Glutamatergic neuron (in vitro differentiated cells): ENCODE results near the gene PAK1. TPM values are rescaled to one million over a fixed set of nuclear protein-coding genes. Genes with fewer than 3 reads are reported as not detected.

Experiments used
- DNase-seq: peaks from one replicate; pipeline ENCODE4 v3.0.0; 2022
- H3K27ac Mint-ChIP-seq: one replicate; pipeline ENCODE4 v1.8.0; 2020; ENCODE audit warnings: mild to moderate bottlenecking, mixed read lengths, inconsistent platforms; ENCODE audit not compliant: unreplicated experiment
- H3K27me3 Mint-ChIP-seq: one replicate; pipeline ENCODE4 v1.8.0; 2020; ENCODE audit warnings: mild to moderate bottlenecking, moderate library complexity, mixed read lengths, inconsistent platforms; ENCODE audit not compliant: unreplicated experiment
- H3K36me3 Mint-ChIP-seq: one replicate; pipeline ENCODE4 v1.8.0; 2020; ENCODE audit warnings: mild to moderate bottlenecking, mixed read lengths, inconsistent platforms; ENCODE audit not compliant: unreplicated experiment
- H3K4me1 Mint-ChIP-seq: one replicate; pipeline ENCODE4 v1.8.0; 2020; ENCODE audit warnings: mild to moderate bottlenecking, low read depth, mixed read lengths, inconsistent platforms; ENCODE audit not compliant: unreplicated experiment
- H3K4me3 Mint-ChIP-seq: one replicate; pipeline ENCODE4 v1.8.0; 2020; ENCODE audit warnings: mild to moderate bottlenecking, mixed read lengths, inconsistent platforms; ENCODE audit not compliant: unreplicated experiment
- H3K9me3 Mint-ChIP-seq: one replicate; pipeline ENCODE4 v1.8.0; 2020; ENCODE audit warnings: mild to moderate bottlenecking, moderate library complexity, mixed read lengths, inconsistent platforms; ENCODE audit not compliant: unreplicated experiment
- total RNA-seq: library from RNA; stranded (reverse); fragmentation: NEBNext Ultra II Directional; extraction: Animal tissue kit (Norgen Biotek cat#: 25700); gene quantifications from one replicate; pipeline ENCODE4 v1.2.1, GENCODE V29; 2021; ENCODE audit not compliant: unreplicated experiment
- TF ChIP-seq, protein P1 (sequence below): fragments of 200-600 bp; sonication (generic); IDR thresholded peaks from one replicate; pipeline ENCODE4 v1.5.0; 2021; ENCODE audit not compliant: partially characterized antibody, unreplicated experiment

PAK1 gene
- total RNA-seq, 1 donor from 2014 or later, result 126 TPM

DNA sequence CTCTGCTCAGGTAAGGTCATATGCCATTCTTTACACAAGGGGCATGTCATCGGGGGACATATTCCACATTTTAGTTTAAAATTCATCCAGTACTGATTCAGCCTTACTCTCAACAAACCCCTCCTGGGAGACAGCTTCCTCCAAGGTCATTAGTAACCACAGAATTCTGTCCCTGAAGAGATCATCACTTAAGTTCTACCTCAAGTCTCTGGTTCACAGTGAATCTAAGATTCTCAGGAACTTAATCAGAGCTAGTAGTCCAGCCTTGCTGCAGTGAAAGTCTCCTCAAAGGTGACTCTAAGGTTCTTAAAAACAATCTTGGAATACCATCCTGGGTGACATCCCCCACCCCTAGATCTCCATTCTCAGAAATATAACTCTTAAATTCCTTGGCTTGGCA lies 153.5 kb downstream of the PAK1 start:
- Mint-ChIP-seq H3K4me3 (no peak overlapping the region), H3K36me3 (no peaks in the 10 kb centered on the region), H3K27me3 (no peaks in the 10 kb centered on the region), H3K27ac (no peak overlapping the region), H3K9me3 (no peaks in the 10 kb centered on the region), H3K4me1 (no peaks in the 10 kb centered on the region)
- no peak for DNase-seq
- TF ChIP-seq, protein P1, sequence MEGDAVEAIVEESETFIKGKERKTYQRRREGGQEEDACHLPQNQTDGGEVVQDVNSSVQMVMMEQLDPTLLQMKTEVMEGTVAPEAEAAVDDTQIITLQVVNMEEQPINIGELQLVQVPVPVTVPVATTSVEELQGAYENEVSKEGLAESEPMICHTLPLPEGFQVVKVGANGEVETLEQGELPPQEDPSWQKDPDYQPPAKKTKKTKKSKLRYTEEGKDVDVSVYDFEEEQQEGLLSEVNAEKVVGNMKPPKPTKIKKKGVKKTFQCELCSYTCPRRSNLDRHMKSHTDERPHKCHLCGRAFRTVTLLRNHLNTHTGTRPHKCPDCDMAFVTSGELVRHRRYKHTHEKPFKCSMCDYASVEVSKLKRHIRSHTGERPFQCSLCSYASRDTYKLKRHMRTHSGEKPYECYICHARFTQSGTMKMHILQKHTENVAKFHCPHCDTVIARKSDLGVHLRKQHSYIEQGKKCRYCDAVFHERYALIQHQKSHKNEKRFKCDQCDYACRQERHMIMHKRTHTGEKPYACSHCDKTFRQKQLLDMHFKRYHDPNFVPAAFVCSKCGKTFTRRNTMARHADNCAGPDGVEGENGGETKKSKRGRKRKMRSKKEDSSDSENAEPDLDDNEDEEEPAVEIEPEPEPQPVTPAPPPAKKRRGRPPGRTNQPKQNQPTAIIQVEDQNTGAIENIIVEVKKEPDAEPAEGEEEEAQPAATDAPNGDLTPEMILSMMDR, result no peak

DNA sequence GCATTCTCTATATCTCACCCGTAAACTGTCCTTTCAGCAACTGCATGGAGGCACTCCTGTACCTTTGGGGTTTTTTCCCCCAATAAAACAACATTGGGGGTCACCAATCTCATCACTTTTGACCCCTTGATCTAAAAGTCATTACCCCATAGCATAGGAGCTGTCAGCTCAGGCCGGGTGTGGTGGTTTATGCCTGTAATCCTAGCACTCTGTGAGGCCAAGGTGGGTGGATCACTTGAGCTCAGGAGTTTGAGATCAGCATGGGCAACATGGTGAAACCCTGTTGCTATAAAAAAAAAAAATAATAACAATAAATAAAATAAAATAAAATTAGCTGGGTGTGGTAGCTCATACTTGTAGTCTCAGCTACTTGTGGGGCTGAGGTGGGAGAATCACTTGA lies 155.3 kb downstream of the PAK1 start:
- Mint-ChIP-seq H3K27ac (no peak overlapping the region), H3K36me3 (no peaks in the 10 kb centered on the region), H3K4me1 (no peaks in the 10 kb centered on the region), H3K27me3 (no peaks in the 10 kb centered on the region), H3K4me3 (no peak overlapping the region), H3K9me3 (no peaks in the 10 kb centered on the region)
- TF ChIP-seq, protein P1, result no peak
- DNase-seq, result no peak

DNA sequence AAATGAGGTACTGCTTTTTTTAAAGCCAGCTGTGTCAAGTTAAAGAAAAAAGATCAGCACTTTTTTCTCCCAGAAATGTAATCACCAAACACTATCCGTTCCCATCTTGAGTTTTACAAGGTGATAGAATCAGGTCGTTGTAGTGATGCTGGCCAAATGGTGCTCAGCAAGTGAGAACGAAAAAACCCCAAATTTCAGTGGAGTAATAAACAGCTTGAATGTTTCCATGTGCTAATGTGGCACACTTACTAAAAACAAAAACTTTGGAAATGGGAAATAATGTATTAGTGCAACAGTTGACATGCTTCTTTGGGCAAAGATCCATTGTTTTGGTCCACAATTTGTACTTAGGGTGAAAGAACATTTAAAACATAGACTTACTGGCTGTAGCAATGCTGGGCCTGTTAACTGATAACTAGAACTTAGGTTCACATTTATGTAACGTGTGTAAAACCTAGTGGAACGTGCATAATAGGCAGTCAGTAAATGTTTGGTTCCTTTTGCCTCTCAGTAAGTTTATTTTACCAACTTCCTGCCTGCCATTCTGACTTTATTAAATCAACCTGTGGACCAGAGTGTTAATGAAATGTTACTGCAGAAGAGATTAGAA lies 157.1 kb downstream of the PAK1 start:
- TF ChIP-seq, protein P1, result no peak
- Mint-ChIP-seq H3K4me1 (no peaks in the 10 kb centered on the region), H3K36me3 (no peaks in the 10 kb centered on the region), H3K4me3 (no peak overlapping the region), H3K27ac (no peak overlapping the region), H3K27me3 (no peaks in the 10 kb centered on the region), H3K9me3 (no peaks in the 10 kb centered on the region)
- no peak for DNase-seq

DNA sequence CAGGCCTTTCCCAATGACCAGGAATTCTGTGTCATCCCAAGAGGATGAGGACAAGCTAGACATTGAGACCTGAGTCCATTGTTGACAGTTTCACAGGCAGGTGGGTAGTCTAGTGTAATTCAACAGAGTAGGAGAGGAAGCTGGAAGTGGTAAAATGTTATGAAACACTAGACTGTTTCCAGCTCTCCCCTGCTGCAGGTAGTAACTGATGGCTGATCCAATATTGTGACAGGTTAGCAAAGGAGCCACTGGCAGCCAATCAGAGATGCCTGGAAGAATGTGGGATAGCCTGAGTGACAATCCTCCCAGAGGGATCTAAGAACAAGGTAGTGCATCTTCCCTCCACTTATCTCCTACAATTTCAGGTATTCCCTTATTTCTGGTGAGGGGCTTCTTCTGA lies 161.8 kb downstream of the PAK1 start:
- Mint-ChIP-seq H3K27ac (no peak overlapping the region), H3K36me3 (no peaks in the 10 kb centered on the region), H3K9me3 (no peaks in the 10 kb centered on the region), H3K4me3 (no peak overlapping the region), H3K27me3 (no peaks in the 10 kb centered on the region), H3K4me1 (no peaks in the 10 kb centered on the region)
- TF ChIP-seq, protein P1, result no peak
- no peak for DNase-seq

DNA sequence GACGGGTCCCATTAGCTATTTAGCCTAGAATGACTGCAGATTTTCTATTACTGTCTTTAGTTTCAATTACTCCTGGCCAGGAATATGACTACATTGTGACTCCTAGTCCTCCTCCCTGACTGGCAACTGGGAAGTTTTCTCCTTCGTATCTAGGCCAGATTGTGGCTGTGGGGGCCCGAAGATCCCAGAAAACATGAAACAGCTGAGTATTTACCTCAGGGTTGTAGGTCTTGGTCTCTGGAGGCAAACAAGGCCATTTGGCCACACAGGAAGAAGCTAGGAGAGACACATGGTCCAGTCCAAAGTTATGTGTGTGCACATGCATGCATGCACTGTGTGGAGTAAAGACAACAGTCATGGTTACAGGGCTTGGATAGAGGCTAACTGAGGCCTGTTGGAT lies 162.2 kb downstream of the PAK1 start:
- Mint-ChIP-seq H3K4me1 (no peaks in the 10 kb centered on the region), H3K27ac (no peak overlapping the region), H3K36me3 (no peaks in the 10 kb centered on the region), H3K27me3 (no peaks in the 10 kb centered on the region), H3K9me3 (no peaks in the 10 kb centered on the region), H3K4me3 (no peak overlapping the region)
- DNase-seq, result no peak
- TF ChIP-seq, protein P1, result no peak
